Measurements from ENCODE around the gene TASOR2. TPM values are rescaled to one million over a fixed set of nuclear protein-coding genes. Genes with fewer than 3 reads are reported as not detected.

The TASOR2 gene
- total and polyA plus RNA-seq, 12 donors = 7.0 to 45.6 (median 32.2) TPM

GRCh38 chr10:5655121-5655520 is 29.5 kb upstream of the TASOR2 start:
- no peak for ATAC-seq
- 75 to 76% methylated on average over 3 of the region's 3 CpGs for WGBS, 2 donors
- intact Hi-C loops (cut with DNase I) = no loop called here

GRCh38 chr10:5656737-5657579 is 27.7 kb upstream of the TASOR2 start:
- WGBS, 2 donors = 85 to 88% methylated on average over 8 of the region's 8 CpGs
- Histone ChIP-seq H3K27ac (no peak overlapping the region), H3K4me3 (no peak overlapping the region), H3K27me3 (no peaks in the 10 kb centered on the region), H3K36me3 (peaks cover 0 to 16% (median 0%) of the 10 kb centered on the region in 9 donors), H3K4me1 (peaks cover 0 to 14% (median 0%) of the 10 kb centered on the region in 9 donors), H3K9me3 (no peaks in the 10 kb centered on the region)
- intact Hi-C loops (cut with DNase I) = no loop called here
- TF ChIP-seq CTCF (IDR thresholded peaks at IDR 0.05) = no peak
- ATAC-seq = no peak
- DNase-seq = no peak

More at GRCh38 chr10:5655121-5655520, 29.5 kb upstream of the TASOR2 start:
- Histone ChIP-seq H3K27ac (no peak overlapping the region), H3K4me3 (no peak overlapping the region), H3K9me3 (no peaks in the 10 kb centered on the region), H3K4me1 (peaks cover 0 to 12% (median 0%) of the 10 kb centered on the region in 9 donors), H3K27me3 (no peaks in the 10 kb centered on the region), H3K36me3 (peaks cover 0 to 26% (median 0%) of the 10 kb centered on the region in 9 donors)
- no peak for DNase-seq
- TF ChIP-seq CTCF (IDR thresholded peaks at IDR 0.05) = no peak

GRCh38 chr10:5658871-5659618 is 25.6 kb upstream of the TASOR2 start:
- intact Hi-C loops (cut with DNase I) = no loop called here
- Histone ChIP-seq H3K36me3 (peaks cover 0 to 11% (median 0%) of the 10 kb centered on the region in 9 donors), H3K4me1 (peaks cover 0 to 12% (median 0%) of the 10 kb centered on the region in 9 donors), H3K9me3 (no peaks in the 10 kb centered on the region), H3K4me3 (no peak overlapping the region), H3K27ac (no peak overlapping the region), H3K27me3 (no peaks in the 10 kb centered on the region)
- no peak for TF ChIP-seq CTCF (IDR thresholded peaks at IDR 0.05)
- WGBS, 2 donors = 85 to 86% methylated on average over 20 of the region's 20 CpGs
- ATAC-seq (peak in 2 of 8 donors; percentile 7 to 19), DNase-seq (no peak)

- peaks cover 0 to 18% (median 3%) of the 10 kb centered on the region in 9 donors for H3K4me1 ChIP-seq
- DNase-seq = no peak
- no peak for TF ChIP-seq CTCF (IDR thresholded peaks at IDR 0.05)
These were observed 24.7 kb upstream of the TASOR2 start for GRCh38 chr10:5659702-5660528.

More at GRCh38 chr10:5659702-5660528, 24.7 kb upstream of the TASOR2 start:
- peak in 5 of 8 donors; percentile 25 to 75 (median 31) for ATAC-seq
- peaks cover 0 to 4% (median 0%) of the 10 kb centered on the region in 9 donors for H3K36me3 ChIP-seq
- H3K9me3 ChIP-seq = no peaks in the 10 kb centered on the region
- intact Hi-C loops (cut with DNase I) = no loop called here
- 71 to 72% methylated on average over 16 of the region's 16 CpGs for WGBS, 2 donors
- H3K27me3 ChIP-seq = no peaks in the 10 kb centered on the region
- no peak overlapping the region for H3K4me3 ChIP-seq
- no peak overlapping the region for H3K27ac ChIP-seq

Measured in heart right ventricle (tissue), 16 donors.